IPS-15b (cell line): ENCODE data around the gene CERS1.
A peak's percentile ranks its signal among the peaks of the same experiment; 100 is the strongest.

Experiments used
- H3K27me3 ChIP-seq: one replicate; pipeline ENCODE4 v1.6.1; 2013; ENCODE audit warnings: low read length; ENCODE audit not compliant: control insufficient read depth, insufficient read depth
- H3K36me3 ChIP-seq: one replicate; pipeline ENCODE4 v1.6.1; 2013; ENCODE audit warnings: low read length; ENCODE audit not compliant: control insufficient read depth, insufficient read depth
- H3K4me1 ChIP-seq: one replicate; pipeline ENCODE4 v1.6.1; 2013; ENCODE audit warnings: mild to moderate bottlenecking, low read length; ENCODE audit not compliant: control insufficient read depth, insufficient read depth
- H3K4me3 ChIP-seq: one replicate; pipeline ENCODE4 v1.5.1; 2013; ENCODE audit warnings: low read depth, low read length
- H3K9ac ChIP-seq: one replicate; pipeline ENCODE4 v1.6.1; 2013; ENCODE audit warnings: low read depth, mild to moderate bottlenecking, low read length
- H3K9me3 ChIP-seq: one replicate; pipeline ENCODE4 v1.6.1; 2013; ENCODE audit warnings: mild to moderate bottlenecking, low read length; ENCODE audit not compliant: control insufficient read depth, insufficient read depth

Gene CERS1, protein sequence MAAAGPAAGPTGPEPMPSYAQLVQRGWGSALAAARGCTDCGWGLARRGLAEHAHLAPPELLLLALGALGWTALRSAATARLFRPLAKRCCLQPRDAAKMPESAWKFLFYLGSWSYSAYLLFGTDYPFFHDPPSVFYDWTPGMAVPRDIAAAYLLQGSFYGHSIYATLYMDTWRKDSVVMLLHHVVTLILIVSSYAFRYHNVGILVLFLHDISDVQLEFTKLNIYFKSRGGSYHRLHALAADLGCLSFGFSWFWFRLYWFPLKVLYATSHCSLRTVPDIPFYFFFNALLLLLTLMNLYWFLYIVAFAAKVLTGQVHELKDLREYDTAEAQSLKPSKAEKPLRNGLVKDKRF

DNA sequence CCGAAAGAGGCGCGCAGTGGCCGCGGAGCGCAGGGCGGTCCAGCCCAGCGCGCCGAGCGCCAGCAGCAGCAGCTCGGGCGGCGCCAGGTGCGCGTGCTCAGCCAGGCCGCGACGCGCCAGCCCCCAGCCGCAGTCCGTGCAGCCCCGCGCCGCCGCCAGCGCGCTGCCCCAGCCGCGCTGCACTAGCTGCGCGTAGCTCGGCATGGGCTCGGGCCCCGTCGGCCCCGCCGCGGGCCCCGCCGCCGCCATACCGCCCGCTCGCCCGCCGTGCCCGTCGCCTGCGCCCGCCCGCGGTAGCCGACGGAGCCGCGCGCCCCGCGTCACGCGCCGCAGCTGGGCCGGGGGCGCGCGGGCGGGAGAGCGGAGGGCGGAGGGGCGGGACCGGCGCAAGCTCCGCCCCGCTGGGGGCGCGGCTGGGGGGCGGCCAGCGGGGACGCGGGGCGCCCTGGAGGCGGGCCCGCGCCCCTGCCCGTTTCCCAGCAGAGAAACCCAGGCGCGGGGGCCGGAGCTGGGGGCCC lies at the start of gene CERS1:
CERS1 (minus strand) TSS at position 335 of the 518 bp plus-strand sequence; CDS start at position 249, 86 bp downstream.
- H3K4me1 ChIP-seq: no peaks in the 10 kb centered on the region
- no peak within 1 kb of the TSS for H3K9ac ChIP-seq
- peaks cover 5% of the 10 kb centered on the region for H3K27me3 ChIP-seq
- H3K36me3 ChIP-seq: peaks cover 15% of the 10 kb centered on the region
- H3K4me3 ChIP-seq: peak within 1 kb of the TSS; percentile 72
- H3K9me3 ChIP-seq: no peaks in the 10 kb centered on the region

DNA sequence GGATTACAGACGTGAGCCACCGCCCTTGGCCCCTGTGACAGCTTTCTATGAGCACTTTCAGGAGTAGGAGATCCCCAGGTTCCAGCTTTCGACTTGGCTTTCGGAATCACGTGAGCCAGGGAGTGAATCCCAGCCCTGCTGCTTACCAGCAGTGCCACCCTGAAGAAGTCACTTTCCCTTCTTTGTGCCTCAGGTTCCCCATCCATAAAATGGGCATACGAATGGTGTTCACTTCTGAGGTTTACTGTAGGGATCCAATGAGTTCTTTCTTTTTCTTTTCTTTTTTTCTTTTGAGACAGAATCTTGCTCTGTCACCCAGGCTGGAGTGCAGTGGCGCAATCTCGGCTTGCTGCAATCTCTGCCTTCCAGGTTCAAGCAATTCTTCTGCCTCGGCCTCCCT lies 49.3 kb upstream of the CERS1 start:
- Histone ChIP-seq H3K9me3 (no peaks in the 10 kb centered on the region), H3K27me3 (peaks cover 4% of the 10 kb centered on the region), H3K4me3 (no peak overlapping the region), H3K9ac (no peak overlapping the region), H3K4me1 (no peaks in the 10 kb centered on the region), H3K36me3 (no peaks in the 10 kb centered on the region)

DNA sequence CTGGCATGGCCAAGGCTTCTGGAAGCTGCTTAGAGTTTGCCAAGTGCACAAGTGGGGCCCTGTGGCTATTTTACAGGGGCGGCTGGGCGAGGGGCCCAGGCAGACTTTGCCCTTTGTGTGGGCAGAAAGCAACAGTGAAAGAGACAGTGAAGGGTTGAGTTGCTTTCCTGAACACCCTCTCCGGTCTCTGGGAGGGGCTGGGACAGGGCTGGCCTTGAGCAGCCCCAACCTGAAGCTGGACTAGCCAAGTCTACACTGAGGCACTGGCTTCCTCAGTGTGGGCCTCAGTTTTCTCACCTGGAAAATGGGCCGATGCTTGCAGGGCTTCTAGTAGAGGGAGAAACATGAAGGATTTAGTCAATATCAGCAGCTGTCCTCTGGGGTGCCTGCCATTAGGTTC lies 47.5 kb upstream of the CERS1 start:
- Histone ChIP-seq H3K9me3 (no peaks in the 10 kb centered on the region), H3K27me3 (peaks cover 4% of the 10 kb centered on the region), H3K9ac (no peak overlapping the region), H3K4me1 (no peaks in the 10 kb centered on the region), H3K4me3 (no peak overlapping the region), H3K36me3 (peaks cover under 1% of the 10 kb centered on the region)

DNA sequence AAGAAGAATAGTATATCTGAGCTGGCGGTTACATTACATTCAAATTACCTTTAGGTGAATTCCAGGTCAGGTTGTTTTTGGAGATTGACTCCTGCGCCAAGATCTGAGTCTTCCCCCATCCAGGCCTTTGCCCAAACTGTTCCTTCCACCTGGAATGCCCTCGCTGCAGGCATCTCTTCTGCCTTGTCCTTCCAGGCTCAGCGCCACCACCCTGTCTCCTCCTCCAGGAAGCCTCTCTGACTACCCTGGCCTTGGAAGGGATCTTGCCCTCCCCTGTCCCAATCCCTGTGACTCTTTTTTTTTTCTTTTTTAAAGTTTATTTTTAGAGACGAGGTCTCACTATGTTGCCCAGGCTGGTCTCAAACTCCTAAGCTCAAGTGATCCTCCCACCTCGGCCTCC lies 46.7 kb upstream of the CERS1 start:
- Histone ChIP-seq H3K36me3 (peaks cover 6% of the 10 kb centered on the region), H3K4me3 (no peak overlapping the region), H3K9me3 (no peaks in the 10 kb centered on the region), H3K4me1 (no peaks in the 10 kb centered on the region), H3K9ac (no peak overlapping the region), H3K27me3 (peaks cover 4% of the 10 kb centered on the region)

DNA sequence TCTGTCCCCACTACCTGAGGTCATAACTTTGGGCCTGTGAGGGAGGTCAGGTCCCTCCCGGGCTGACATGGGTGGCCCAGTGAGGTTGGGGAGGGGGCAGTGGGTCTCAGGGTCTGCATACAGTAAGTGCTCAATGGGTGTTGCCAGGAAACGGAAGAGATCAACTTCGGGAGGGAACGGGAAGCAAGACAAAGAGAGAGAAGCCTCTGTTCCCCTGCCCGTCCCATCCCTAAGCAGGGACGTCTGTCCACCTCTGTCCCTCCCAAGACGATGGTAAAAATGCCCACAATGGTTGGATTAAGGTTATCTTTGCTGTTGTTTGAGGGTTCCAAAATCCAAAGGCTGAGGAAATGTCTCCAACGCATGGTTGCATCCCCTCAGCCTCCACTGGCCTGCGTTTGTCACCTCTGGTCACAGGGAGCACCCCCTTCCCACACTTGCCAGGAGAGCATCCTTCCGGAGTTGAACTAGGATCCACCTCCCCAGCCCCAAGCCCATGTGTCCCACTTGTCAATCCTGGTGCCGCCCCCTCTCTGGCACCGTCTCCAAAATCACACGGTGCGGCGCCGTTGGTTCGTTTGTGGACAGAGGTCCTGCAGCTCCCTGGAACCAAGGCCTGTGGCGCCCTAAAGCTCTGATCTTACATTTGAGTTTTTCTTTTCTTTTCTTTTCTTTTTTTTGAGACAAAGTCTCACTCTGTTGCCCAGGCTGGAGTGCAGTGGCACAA lies 45.8 kb upstream of the CERS1 start:
- Histone ChIP-seq H3K27me3 (peaks cover 4% of the 10 kb centered on the region), H3K4me1 (no peaks in the 10 kb centered on the region), H3K9me3 (no peaks in the 10 kb centered on the region), H3K9ac (no peak overlapping the region), H3K36me3 (peaks cover 6% of the 10 kb centered on the region), H3K4me3 (peak overlapping the region; percentile 52)

DNA sequence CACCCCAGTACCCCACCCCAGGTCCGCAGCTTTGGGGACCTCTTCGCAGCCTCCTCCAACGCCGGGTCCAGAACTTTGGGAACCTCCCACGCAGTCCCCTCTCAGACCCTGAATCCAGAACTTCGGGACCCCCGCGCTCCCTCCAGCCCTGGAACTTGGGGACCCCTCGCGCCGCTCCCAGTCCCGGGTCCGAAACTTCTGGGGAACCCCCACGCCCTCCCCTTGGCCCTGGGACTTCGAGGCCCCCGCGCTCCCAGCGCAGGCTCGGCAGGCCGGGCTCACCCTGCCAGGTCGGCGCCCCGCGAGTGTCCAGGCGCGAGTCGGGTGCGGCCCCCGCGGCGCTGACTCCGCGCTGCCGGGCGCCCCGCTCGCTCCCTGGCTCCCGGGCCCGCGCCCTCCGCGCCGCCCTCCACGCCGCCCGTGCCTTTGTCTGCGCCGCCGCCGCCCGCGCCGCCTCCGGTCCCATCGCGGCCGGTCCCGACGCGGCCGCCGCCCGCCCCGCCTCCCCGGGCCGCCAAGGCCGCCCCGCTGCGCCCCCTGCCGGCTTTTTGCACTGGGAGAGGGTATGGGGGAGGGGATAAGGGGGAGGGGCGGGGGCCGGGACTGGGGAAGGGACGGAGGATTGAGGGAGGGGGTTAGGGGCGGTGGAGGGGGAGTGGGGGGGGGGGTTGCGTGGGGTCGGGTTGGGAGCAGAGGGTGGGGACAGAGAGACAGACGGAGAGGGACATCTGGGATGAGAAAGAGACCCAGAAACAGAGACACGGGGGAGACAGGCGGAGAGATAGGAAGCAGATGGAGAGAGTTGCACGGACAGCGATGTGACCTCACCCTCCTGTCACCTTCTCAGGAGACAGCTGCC lies 45.0 kb upstream of the CERS1 start, which contains the start of gene HOMER3:
HOMER3 (minus strand) TSS at position 449 of the 859 bp plus-strand sequence. CDS start 2,235 bp downstream, outside the sequence.
- H3K9me3 ChIP-seq: no peaks in the 10 kb centered on the region
- peak within 1 kb of the TSS; percentile 60 for H3K9ac ChIP-seq

DNA sequence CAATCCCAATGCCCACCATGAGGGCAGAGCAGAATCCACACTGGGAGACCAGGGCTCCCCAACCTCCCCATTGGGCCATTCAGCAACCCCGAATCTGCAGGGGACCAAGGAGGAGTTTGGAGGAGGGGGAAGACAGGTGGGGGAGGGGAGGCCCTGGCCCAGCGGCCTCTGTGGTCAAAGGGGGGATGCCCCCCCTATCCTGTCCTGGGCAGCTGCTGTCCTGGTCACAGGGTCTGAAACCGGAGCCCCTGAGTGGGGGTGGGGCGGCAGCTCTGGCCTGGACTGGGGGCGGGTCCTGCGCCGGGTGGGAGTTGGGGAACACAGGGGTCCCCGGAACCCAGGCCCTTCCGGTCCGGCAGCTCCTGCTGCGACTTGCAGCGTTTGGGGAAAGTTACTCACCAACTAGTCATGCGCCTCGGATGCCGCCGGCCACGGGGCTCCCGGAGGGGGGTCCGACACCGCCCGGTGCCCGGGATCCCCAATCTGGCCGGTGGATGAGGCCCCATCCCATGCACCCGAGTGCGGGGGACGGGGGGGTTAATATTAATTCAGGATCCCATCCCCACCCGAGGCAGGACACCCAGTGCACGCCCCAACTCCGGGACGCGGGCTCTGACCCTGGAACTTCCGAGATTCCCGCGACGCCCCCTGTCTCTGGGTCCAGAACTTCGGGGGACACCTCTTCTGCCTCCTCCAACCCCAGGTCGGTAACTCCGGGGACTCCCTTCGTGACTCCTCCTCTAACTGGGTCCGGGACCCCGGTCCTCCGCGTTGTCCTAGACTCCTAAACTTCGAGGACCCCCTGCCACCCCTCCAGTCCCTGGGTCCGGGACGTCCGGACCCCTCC lies 44.2 kb upstream of the CERS1 start:
- Histone ChIP-seq H3K4me3 (peak overlapping the region; percentile 75), H3K4me1 (no peaks in the 10 kb centered on the region), H3K9me3 (no peaks in the 10 kb centered on the region), H3K27me3 (peaks cover 4% of the 10 kb centered on the region), H3K36me3 (peaks cover 6% of the 10 kb centered on the region), H3K9ac (peak overlapping the region; percentile 60)

More for the DNA sequence above, 45.0 kb upstream of the CERS1 start, which contains the start of gene HOMER3:
- Histone ChIP-seq H3K4me3 (peak within 1 kb of the TSS; percentile 75), H3K4me1 (no peaks in the 10 kb centered on the region), H3K36me3 (peaks cover 6% of the 10 kb centered on the region), H3K27me3 (peaks cover 4% of the 10 kb centered on the region)

DNA sequence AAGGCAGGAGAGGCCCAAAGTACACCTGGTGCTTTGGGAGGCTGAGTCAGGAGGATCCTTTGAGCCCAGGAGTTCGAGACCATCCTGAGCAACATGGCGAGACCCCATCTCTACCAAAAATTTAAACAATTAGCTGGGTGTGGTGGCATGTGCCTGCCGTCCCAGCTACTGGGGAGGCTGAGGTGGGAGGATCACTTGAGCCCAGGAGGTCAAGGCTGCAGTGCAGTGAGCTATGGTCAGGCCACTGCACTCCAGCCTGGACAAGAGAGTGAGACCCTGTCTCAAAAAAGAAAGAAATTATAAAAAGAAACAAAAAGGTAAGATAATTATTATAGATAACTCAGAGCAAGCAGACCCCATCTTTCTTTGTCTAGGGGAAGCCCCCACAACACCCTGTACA lies 43.2 kb upstream of the CERS1 start:
- Histone ChIP-seq H3K9ac (no peak overlapping the region), H3K27me3 (peaks cover 4% of the 10 kb centered on the region), H3K9me3 (no peaks in the 10 kb centered on the region), H3K4me3 (no peak overlapping the region), H3K4me1 (no peaks in the 10 kb centered on the region), H3K36me3 (peaks cover 9% of the 10 kb centered on the region)

DNA sequence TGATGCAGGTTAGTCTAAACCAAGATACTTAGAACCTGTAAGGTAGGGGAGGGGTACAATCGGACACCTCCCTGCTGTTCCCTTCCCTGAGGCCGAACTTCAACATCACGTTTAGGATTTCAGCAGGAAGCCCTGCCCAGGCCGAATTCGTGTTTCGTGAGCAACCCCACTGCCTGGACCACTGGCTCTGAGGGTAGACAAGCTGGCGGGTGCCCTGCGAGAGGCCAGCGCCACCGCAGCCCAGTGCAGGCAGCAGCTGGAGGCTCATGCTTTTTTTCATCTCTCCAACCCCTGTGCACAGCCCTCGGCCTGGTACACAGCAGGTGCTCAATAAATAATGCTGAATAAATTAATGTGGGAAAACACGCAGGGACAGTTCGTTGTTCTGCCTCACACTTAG lies 37.3 kb upstream of the CERS1 start:
- Histone ChIP-seq H3K4me3 (peak overlapping the region; percentile 59), H3K9ac (no peak overlapping the region), H3K9me3 (no peaks in the 10 kb centered on the region), H3K27me3 (no peaks in the 10 kb centered on the region), H3K36me3 (peaks cover 22% of the 10 kb centered on the region), H3K4me1 (peaks cover 2% of the 10 kb centered on the region)

DNA sequence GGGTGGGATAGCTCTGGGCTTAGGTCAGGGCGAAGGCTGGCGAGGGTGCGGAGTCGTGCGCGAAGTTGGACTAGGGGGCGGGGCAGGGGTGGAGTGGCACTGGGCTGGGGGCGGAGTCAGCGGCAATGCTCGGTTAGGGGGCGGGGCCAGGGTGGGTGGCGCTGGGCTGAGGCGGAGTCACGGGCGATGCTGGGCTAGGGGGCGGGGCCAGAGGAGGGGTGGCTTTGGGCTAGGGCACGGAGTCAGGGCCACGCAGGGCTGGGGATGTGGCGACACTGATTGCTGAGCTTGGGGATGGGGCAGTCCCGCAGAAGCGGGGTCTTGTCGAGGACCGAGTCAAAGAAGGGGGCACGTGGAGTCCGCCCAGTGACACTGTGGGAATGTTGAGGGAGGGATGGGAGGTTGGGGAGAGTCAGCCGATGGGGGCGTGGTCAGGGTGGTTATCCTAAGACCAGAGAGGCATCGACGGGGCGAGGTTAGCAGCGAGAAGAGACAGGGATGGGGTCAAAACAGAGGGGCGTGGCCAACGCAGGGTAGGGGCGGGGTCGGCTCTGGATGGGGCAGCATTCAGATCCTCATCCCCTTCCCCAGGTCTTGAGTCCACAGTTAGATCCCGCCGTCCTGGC lies 36.4 kb upstream of the CERS1 start:
- no peaks in the 10 kb centered on the region for H3K27me3 ChIP-seq
- H3K9me3 ChIP-seq: no peaks in the 10 kb centered on the region
- H3K4me1 ChIP-seq: peaks cover 2% of the 10 kb centered on the region
- peaks cover 29% of the 10 kb centered on the region for H3K36me3 ChIP-seq
- peak overlapping the region; percentile 69 for H3K4me3 ChIP-seq
- H3K9ac ChIP-seq: no peak overlapping the region
